HG03280 (cell line): ENCODE data around the gene CLDN18.

Experiments
- ATAC-seq: cut with Tn5 transposase; IDR thresholded peaks from one replicate; pipeline ENCODE4 v1.9.1; 2021; ENCODE audit warnings: mild to moderate bottlenecking, moderate library complexity; ENCODE audit not compliant: unreplicated experiment

Gene CLDN18

GRCh38 chr3:138023754-138024153, 13.8 kb downstream of the CLDN18 start:
- no peak for ATAC-seq

- no peak for ATAC-seq
Measured at GRCh38 chr3:138025553-138025952, 15.6 kb downstream of the CLDN18 start.

GRCh38 chr3:138027821-138028220, 17.9 kb downstream of the CLDN18 start:
- ATAC-seq: no peak

GRCh38 chr3:138030734-138031280, 20.8 kb downstream of the CLDN18 start:
- no peak for ATAC-seq

GRCh38 chr3:138031536-138031935, 21.6 kb downstream of the CLDN18 start:
- ATAC-seq: no peak

- no peak for ATAC-seq
Measured at GRCh38 chr3:138032567-138032966, 22.6 kb downstream of the CLDN18 start.

GRCh38 chr3:138033202-138033691, 23.3 kb downstream of the CLDN18 start:
- no peak for ATAC-seq

- no peak for ATAC-seq
Measured at GRCh38 chr3:138034918-138035317, 25.0 kb downstream of the CLDN18 start.

GRCh38 chr3:138036572-138036971, 26.6 kb downstream of the CLDN18 start:
- no peak for ATAC-seq

GRCh38 chr3:138038725-138039462, 28.9 kb downstream of the CLDN18 start:
- ATAC-seq: no peak

- no peak for ATAC-seq
Measured at GRCh38 chr3:138042043-138042442, 32.1 kb downstream of the CLDN18 start.

- ATAC-seq: no peak
Measured at GRCh38 chr3:138043266-138044029, 33.5 kb downstream of the CLDN18 start.

GRCh38 chr3:138046085-138046484, 36.1 kb downstream of the CLDN18 start:
- no peak for ATAC-seq

- ATAC-seq: no peak
Measured at GRCh38 chr3:138046955-138047354, 37.0 kb downstream of the CLDN18 start.

- ATAC-seq: no peak
Measured at GRCh38 chr3:138047596-138048158, 37.7 kb downstream of the CLDN18 start.

GRCh38 chr3:138049157-138049919, 39.4 kb downstream of the CLDN18 start:
- ATAC-seq: no peak

- peak; percentile 58 for ATAC-seq
Measured at GRCh38 chr3:138051947-138052802, 42.2 kb downstream of the CLDN18 start.

GRCh38 chr3:138054057-138054456, 44.1 kb downstream of the CLDN18 start:
- no peak for ATAC-seq

- no peak for ATAC-seq
Measured at GRCh38 chr3:138057384-138057783, 47.4 kb downstream of the CLDN18 start.

GRCh38 chr3:138059261-138059660, 49.3 kb downstream of the CLDN18 start:
- no peak for ATAC-seq
